Adrenal gland (tissue), 12 donors: ENCODE results near the gene F5. TPM values are rescaled to one million over a fixed set of nuclear protein-coding genes. Genes with fewer than 3 reads are reported as not detected.

Source experiments
- DNase-seq, 7 donors: peaks; one replicate each; pipeline ENCODE4 v3.0.0-alpha.2; 2019 to 2020
- H3K27ac ChIP-seq, 5 donors: fragments of 200-600 bp; sonication (generic) in 4 of 5; 1 replicate in 3 of 5; 2 replicates in 2 of 5; pipeline versions ENCODE4 v1.5.1 to v1.8.0; 2016 to 2020; ENCODE audit warnings: mild to moderate bottlenecking in 1 of 5
- H3K27me3 ChIP-seq: fragments of 200-600 bp; 2 replicates; pipeline ENCODE4 v1.8.0; 2021
- H3K36me3 ChIP-seq, 2 donors: fragments of 200-600 bp; replicated peaks in 1 of 2; 1 replicate in 1 of 2; 2 replicates in 1 of 2; pipeline versions ENCODE4 v1.5.1 to v1.8.0; 2018 to 2022
- H3K4me1 ChIP-seq, 2 donors: fragments of 200-600 bp; replicated peaks in 1 of 2; 1 replicate in 1 of 2; 2 replicates in 1 of 2; pipeline versions ENCODE4 v1.5.1 to v1.8.0; 2018 to 2021
- H3K4me3 ChIP-seq, 4 donors: fragments of 200-600 bp; sonication (generic) in 3 of 4; one replicate each; pipeline ENCODE4 v1.5.1; 2016 to 2018
- H3K9me3 ChIP-seq, 3 donors: fragments of 200-600 bp; sonication (generic) in 1 of 3; replicated peaks in 1 of 3; 1 replicate in 2 of 3; 2 replicates in 1 of 3; pipeline versions ENCODE4 v1.5.1 to v1.8.0; 2016 to 2021
- CTCF ChIP-seq, 6 experiments: fragments of 450-650 bp in 4 of 6; fragments of 200-600 bp in 2 of 6; sonication (generic) in 1 of 6; IDR thresholded peaks; 1 replicate in 5 of 6; 2 replicates in 1 of 6; pipeline versions ENCODE4 v1.5.1 to v1.8.0; 2016 to 2021; ENCODE audit warnings: antibody characterized with exemption in 6 of 6, mild to moderate bottlenecking in 2 of 6, moderate library complexity in 1 of 6
- POLR2A ChIP-seq, 2 donors: fragments of 450-650 bp; IDR thresholded peaks; one replicate each; pipeline ENCODE4 v1.6.1; 2017; ENCODE audit warnings: antibody characterized with exemption in 2 of 2, mild to moderate bottlenecking in 2 of 2, moderate library complexity in 1 of 2
- WGBS, 4 donors: extraction: QIAGEN DNeasy Blood & Tissue Kit in 2 of 4; methylation state at CpG; one replicate each; pipeline versions ENCODE4 v1.1.5 to v1.1.7; 2013 to 2017; 5-methylcytosine and 5-hydroxymethylcytosine counted together
- intact Hi-C, 2 donors: fragments of 100-400 bp; cut with DNase I; formaldehyde crosslinking; loops; one replicate each; pipeline versions ENCODE4 v1.14.1 to v1.15.0; 2022 to 2023
- polyA plus RNA-seq, 3 donors: library from polyadenylated mRNA; stranded (reverse); fragments of 200-250 nt in 2 of 3; fragments of 350-450 nt in 1 of 3; fragmentation: Illumina TruSeq in 1 of 3; extraction: RNeasy Lipid Tissue Mini Kit (QIAGEN cat#74804) in 1 of 3; gene quantifications; one replicate each; pipeline ENCODE4 v1.2.3, GENCODE V29; 2013 to 2014
- total RNA-seq, 9 donors: library from RNA; depleted of rRNA in 4 of 9; stranded (reverse); fragments of >200 nt in 4 of 9; fragments of 120-200 nt in 1 of 9; fragmentation: NEBNext Ultra II Directional in 1 of 9; extraction: Animal tissue kit (Norgen Biotek cat#: 25700) in 1 of 9; gene quantifications; one replicate each; pipeline versions ENCODE4 v1.1.0 to v1.2.4, GENCODE V29; 2013 to 2023
- donor health status: healthy with polysubstance abuse.
- donor health status: Bipolar disorder and iron deficiency.
- donor health status: DM: yes; HTN: yes; CAD: no.
- donor health status: DM: no; HTN: no; CAD: no.
- donor health status: DM: no; HTN: no; CAD: no.
- donor health status: DM: yes; HTN: yes; CAD: no.

F5 gene
- total and polyA plus RNA-seq, 12 donors = under 0.01 to 0.88 (median 0.14) TPM; not detected in 4

GRCh38 chr1:169513208-169513607 lies 73.1 kb downstream of the F5 start:
- no peaks in the 10 kb centered on the region for H3K27me3 ChIP-seq
- H3K4me1 ChIP-seq = peaks cover 0 to 15% of the 10 kb centered on the region in 2 donors
- H3K27ac ChIP-seq = no peak overlapping the region
- H3K9me3 ChIP-seq = no peaks in the 10 kb centered on the region
- no peak for TF ChIP-seq POLR2A (IDR thresholded peaks at IDR 0.05)
- no peak for TF ChIP-seq CTCF (IDR thresholded peaks at IDR 0.05)
- intact Hi-C loops = no loop called here
- H3K36me3 ChIP-seq = no peaks in the 10 kb centered on the region
- DNase-seq = peak in 1 of 7 donors; percentile 16
- H3K4me3 ChIP-seq = no peak overlapping the region

- WGBS, 4 donors = 35 to 50% (median 40%) methylated on average over 3 of the region's 3 CpGs
- H3K36me3 ChIP-seq = no peaks in the 10 kb centered on the region
- no peaks in the 10 kb centered on the region for H3K27me3 ChIP-seq
- DNase-seq = peak in 6 of 7 donors; percentile 17 to 54 (median 28)
- TF ChIP-seq POLR2A (IDR thresholded peaks at IDR 0.05) = no peak
- TF ChIP-seq CTCF (IDR thresholded peaks at IDR 0.05) = no peak
- intact Hi-C loops = no loop called here
- H3K9me3 ChIP-seq = no peaks in the 10 kb centered on the region
- no peak overlapping the region for H3K4me3 ChIP-seq
- peak overlapping the region in 3 of 5 donors; percentile 35 to 80 (median 70) for H3K27ac ChIP-seq
- H3K4me1 ChIP-seq = peaks cover 0 to 16% of the 10 kb centered on the region in 2 donors
Observed at GRCh38 chr1:169511316-169512005, 74.8 kb downstream of the F5 start.

- no peaks in the 10 kb centered on the region for H3K36me3 ChIP-seq
- intact Hi-C loops = no loop called here
- H3K27ac ChIP-seq = no peak overlapping the region
- no peak overlapping the region for H3K4me3 ChIP-seq
- DNase-seq = no peak
- TF ChIP-seq POLR2A (IDR thresholded peaks at IDR 0.05) (no peak), CTCF (IDR thresholded peaks at IDR 0.05) (no peak)
- H3K9me3 ChIP-seq = no peaks in the 10 kb centered on the region
- H3K4me1 ChIP-seq = peaks cover 0 to 16% of the 10 kb centered on the region in 2 donors
- WGBS, 4 donors = 81 to 90% (median 87%) methylated on average over 4 of the region's 4 CpGs
- H3K27me3 ChIP-seq = no peaks in the 10 kb centered on the region
Observed at GRCh38 chr1:169510060-169510459, 76.2 kb downstream of the F5 start.

- no peak for DNase-seq
- Histone ChIP-seq H3K27me3 (no peaks in the 10 kb centered on the region), H3K36me3 (no peaks in the 10 kb centered on the region), H3K9me3 (no peaks in the 10 kb centered on the region), H3K27ac (no peak overlapping the region), H3K4me1 (peaks cover 0 to 16% of the 10 kb centered on the region in 2 donors), H3K4me3 (no peak overlapping the region)
- TF ChIP-seq POLR2A (IDR thresholded peaks at IDR 0.05) (no peak), CTCF (IDR thresholded peaks at IDR 0.05) (no peak)
- WGBS, 4 donors = 88 to 95% (median 94%) methylated on average over 1 of the region's 1 CpG
- intact Hi-C loops = no loop called here
Observed at GRCh38 chr1:169509354-169509753, 76.9 kb downstream of the F5 start.
